Activated CD4-positive, alpha-beta memory T cell treated with anti-CD3 and anti-CD28 coated beads for 36 hours (primary cell): Measurements from ENCODE around the gene RSAD1. TPM values are rescaled to one million over a fixed set of nuclear protein-coding genes. Genes with fewer than 3 reads are reported as not detected.

Source experiments
- CTCF ChIA-PET: fragments of 350-600 bp; sonication (Branson Sonifier 250); formaldehyde crosslinking; loops from one replicate; lab custom pipeline; 2021; ENCODE audit warnings: antibody characterized with exemption, inconsistent platforms; lab: Charles Lee
- POLR2A ChIA-PET: fragments of 350-600 bp; sonication (Branson Sonifier 250); formaldehyde crosslinking; loops from one replicate; lab custom pipeline; 2021; ENCODE audit warnings: antibody characterized with exemption; lab: Charles Lee
- DNase-seq: peaks from one replicate; pipeline ENCODE4 v3.0.0-alpha.2; 2020
- H3K27ac Mint-ChIP-seq: one replicate; pipeline ENCODE4 v1.8.0; 2021; ENCODE audit warnings: mixed read lengths
- H3K27me3 Mint-ChIP-seq: one replicate; pipeline ENCODE4 v1.8.0; 2021; ENCODE audit warnings: mixed read lengths
- H3K36me3 Mint-ChIP-seq: one replicate; pipeline ENCODE4 v1.8.0; 2021; ENCODE audit warnings: mixed read lengths
- H3K4me1 Mint-ChIP-seq: one replicate; pipeline ENCODE4 v1.8.0; 2021; ENCODE audit warnings: low read depth, mixed read lengths
- H3K4me3 Mint-ChIP-seq: one replicate; pipeline ENCODE4 v1.8.0; 2021; ENCODE audit warnings: mild to moderate bottlenecking, mixed read lengths
- H3K9me3 Mint-ChIP-seq: one replicate; pipeline ENCODE4 v1.8.0; 2021; ENCODE audit warnings: mixed read lengths
- intact Hi-C: fragments of 100-400 bp; cut with micrococcal nuclease; formaldehyde crosslinking; loops from one replicate; pipeline ENCODE4 v1.15.1; 2023
- total RNA-seq, 2 experiments: library from RNA; stranded (reverse); gene quantifications; one replicate each; pipeline ENCODE4 v1.2.3, GENCODE V29; 2021

Gene RSAD1
- total RNA-seq, 2 experiments from 2014 or later: 31.9 to 37.2 TPM

DNA sequence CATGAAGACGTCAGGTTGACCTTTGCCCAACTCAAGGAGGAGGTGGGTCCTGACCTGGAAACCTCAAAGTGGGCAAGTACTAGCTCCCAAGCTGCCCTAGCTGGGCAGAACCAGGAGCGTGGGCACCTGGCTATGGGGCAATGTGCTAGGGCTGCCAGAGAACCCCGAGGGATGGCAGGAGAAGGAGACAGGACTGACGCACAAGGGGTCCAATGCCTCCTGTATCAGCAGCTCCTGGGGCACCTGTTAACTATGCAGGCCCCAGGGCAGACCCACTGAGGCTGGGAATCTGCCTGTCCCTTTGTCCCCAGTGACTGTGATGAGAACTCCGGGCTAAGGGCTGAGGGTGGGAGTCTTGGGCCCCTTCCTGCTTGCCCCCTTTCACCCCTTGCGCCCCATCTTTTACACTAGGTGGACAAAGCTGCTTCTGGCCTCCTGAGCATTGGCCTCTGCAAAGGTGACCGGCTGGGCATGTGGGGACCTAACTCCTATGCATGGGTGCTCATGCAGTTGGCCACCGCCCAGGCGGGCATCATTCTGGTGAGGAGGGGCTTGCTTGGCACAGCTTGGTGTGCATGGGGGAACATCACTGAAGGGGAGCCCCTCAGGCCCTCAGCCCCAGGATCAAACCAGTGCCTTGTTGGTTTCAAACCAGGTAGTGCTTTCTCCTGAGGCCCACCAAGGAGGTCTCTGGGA lies 17.7 kb upstream of the RSAD1 start:
- H3K9me3 Mint-ChIP-seq: no peaks in the 10 kb centered on the region
- no peak for DNase-seq
- ChIA-PET POLR2A (no interaction called here), CTCF (interaction anchor here (0.7 kb wide), 1 partner anchor 64 kb away, joined by 3 read pairs; the partner anchor contains the start of gene LRRC59)
- no peak overlapping the region for H3K27ac Mint-ChIP-seq
- H3K27me3 Mint-ChIP-seq: no peaks in the 10 kb centered on the region
- H3K4me3 Mint-ChIP-seq: no peak overlapping the region
- no peaks in the 10 kb centered on the region for H3K4me1 Mint-ChIP-seq
- intact Hi-C loops: no loop called here
- no peaks in the 10 kb centered on the region for H3K36me3 Mint-ChIP-seq

DNA sequence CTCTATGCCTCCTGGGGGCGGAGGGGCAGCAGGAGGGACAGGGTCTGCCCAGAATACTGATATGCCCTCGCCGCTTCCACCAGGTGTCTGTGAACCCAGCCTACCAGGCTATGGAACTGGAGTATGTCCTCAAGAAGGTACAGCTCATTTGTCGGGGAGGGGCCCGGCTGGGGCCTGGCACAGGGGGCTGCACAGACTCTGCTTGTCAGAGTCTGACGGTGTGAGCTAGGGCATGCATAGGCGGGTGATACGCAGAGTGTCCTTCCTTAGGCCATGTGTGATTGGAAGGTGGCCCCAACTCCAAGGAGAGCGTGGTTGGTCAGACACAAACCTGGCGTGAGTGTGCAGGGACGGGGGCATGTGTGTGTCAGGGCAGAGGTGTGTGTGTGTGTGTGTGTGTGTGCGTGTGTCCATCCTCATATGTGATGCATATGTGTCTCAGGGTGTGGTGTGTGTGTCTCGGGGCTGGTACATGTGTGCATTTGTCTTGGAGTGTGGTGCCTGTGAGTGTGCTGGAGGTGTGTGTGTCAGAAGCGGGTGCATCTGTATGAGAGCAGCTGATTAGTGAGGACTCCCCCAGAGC lies 17.0 kb upstream of the RSAD1 start:
- no peaks in the 10 kb centered on the region for H3K4me1 Mint-ChIP-seq
- no peaks in the 10 kb centered on the region for H3K9me3 Mint-ChIP-seq
- H3K27ac Mint-ChIP-seq: no peak overlapping the region
- H3K27me3 Mint-ChIP-seq: no peaks in the 10 kb centered on the region
- ChIA-PET CTCF (interaction anchor here (0.8 kb wide), 1 partner anchor 1094 kb away, joined by 3 read pairs; no protein-coding TSS in a partner anchor), POLR2A (no interaction called here)
- H3K36me3 Mint-ChIP-seq: no peaks in the 10 kb centered on the region
- DNase-seq: no peak
- intact Hi-C loops: no loop called here
- no peak overlapping the region for H3K4me3 Mint-ChIP-seq

DNA sequence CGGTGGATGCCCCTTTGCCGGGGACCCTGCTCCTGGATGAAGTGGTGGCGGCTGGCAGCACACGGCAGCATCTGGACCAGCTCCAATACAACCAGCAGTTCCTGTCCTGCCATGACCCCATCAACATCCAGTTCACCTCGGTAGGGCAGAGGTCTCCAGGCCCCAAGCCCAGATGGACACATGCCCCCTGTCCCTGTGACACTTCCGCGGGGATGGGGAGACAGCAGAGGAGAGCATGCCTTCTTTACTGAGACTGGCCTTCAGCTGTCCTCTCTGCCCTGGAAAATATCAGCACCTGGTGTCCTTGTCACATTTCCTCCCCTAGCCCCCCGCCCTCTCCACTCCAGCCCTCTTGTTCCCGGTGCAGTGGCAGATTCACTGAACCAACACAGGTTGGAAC lies 16.2 kb upstream of the RSAD1 start:
- no peak for DNase-seq
- POLR2A ChIA-PET: no interaction called here
- Mint-ChIP-seq H3K36me3 (no peaks in the 10 kb centered on the region), H3K9me3 (no peaks in the 10 kb centered on the region), H3K27me3 (peaks cover 1% of the 10 kb centered on the region), H3K4me3 (no peak overlapping the region), H3K4me1 (no peaks in the 10 kb centered on the region), H3K27ac (no peak overlapping the region)
- CTCF ChIA-PET: interaction anchor here (0.8 kb wide), 1 partner anchor 1095 kb away, joined by 3 read pairs; no protein-coding TSS in a partner anchor
- intact Hi-C loops: no loop called here

DNA sequence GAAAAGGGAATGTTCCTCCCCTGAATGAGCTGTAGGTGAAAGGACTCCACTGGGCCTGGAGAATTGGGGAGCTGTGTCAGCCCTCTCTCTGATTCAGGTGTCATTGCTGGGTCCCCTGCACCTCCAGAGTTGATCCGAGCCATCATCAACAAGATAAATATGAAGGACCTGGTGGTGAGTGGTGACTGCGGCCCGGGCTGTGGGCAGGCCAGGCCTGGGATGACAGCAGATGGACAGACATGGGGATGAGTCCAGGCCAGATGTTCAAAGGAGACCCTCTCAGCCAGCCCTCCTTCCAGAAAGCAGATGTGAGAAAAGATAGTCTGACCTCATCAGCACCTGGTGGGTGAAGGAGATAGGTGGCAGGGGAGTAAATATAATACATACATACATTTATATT lies 14.5 kb upstream of the RSAD1 start:
- peaks cover 5% of the 10 kb centered on the region for H3K4me1 Mint-ChIP-seq
- no peaks in the 10 kb centered on the region for H3K9me3 Mint-ChIP-seq
- H3K36me3 Mint-ChIP-seq: no peaks in the 10 kb centered on the region
- CTCF ChIA-PET: no interaction called here
- H3K4me3 Mint-ChIP-seq: no peak overlapping the region
- intact Hi-C loops: no loop called here
- peaks cover 12% of the 10 kb centered on the region for H3K27me3 Mint-ChIP-seq
- POLR2A ChIA-PET: no interaction called here
- H3K27ac Mint-ChIP-seq: no peak overlapping the region
- no peak for DNase-seq

DNA sequence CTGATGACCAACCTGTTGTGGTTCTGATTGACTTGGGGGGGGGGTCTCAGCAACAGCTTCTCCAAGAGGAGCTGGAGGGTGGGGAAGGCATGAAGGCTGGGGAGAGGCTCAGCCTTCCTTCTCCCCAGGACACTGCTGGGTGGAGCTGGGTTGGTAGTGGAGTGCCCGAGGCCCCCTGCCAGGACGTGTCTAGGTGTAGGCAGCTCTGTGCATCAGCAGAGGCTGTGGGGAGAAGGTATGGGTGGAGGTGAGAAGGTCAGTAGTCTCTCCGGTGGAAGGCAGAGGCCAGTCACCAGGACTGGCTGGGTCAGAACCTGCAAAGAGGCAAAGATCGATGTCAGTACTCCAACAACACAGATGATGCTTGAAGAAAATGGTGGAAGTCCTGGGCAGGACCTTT lies 13.9 kb upstream of the RSAD1 start:
- peaks cover 15% of the 10 kb centered on the region for H3K27me3 Mint-ChIP-seq
- peaks cover 8% of the 10 kb centered on the region for H3K4me1 Mint-ChIP-seq
- no peak for DNase-seq
- ChIA-PET CTCF (no interaction called here), POLR2A (no interaction called here)
- H3K27ac Mint-ChIP-seq: no peak overlapping the region
- no peaks in the 10 kb centered on the region for H3K36me3 Mint-ChIP-seq
- no peaks in the 10 kb centered on the region for H3K9me3 Mint-ChIP-seq
- intact Hi-C loops: no loop called here
- no peak overlapping the region for H3K4me3 Mint-ChIP-seq

DNA sequence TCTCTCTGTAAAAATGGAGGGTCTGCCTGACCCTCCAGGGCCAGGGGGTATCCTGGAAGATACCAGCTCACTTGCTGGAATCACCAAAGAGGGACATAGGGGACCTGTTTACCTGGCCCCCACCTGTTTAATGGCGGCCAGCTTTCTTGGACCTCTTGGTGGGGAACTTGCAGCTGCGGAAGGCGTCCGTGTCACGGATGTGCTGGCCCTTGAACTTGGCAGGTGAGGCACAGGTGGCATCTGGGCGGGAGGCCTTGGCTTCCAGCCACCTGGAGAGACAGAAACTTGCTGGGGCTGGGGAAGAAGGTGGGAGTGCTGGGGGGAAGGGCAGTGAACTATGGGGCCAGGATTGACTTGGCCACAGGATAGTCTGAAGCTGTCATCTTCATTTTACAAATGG lies 13.5 kb upstream of the RSAD1 start:
- no peaks in the 10 kb centered on the region for H3K9me3 Mint-ChIP-seq
- H3K27me3 Mint-ChIP-seq: peaks cover 15% of the 10 kb centered on the region
- DNase-seq: no peak
- H3K36me3 Mint-ChIP-seq: no peaks in the 10 kb centered on the region
- CTCF ChIA-PET: interaction anchor here (0.6 kb wide), 1 partner anchor 169 kb away, joined by 3 read pairs; no protein-coding TSS in a partner anchor
- intact Hi-C loops: no loop called here
- peaks cover 8% of the 10 kb centered on the region for H3K4me1 Mint-ChIP-seq
- H3K27ac Mint-ChIP-seq: no peak overlapping the region
- H3K4me3 Mint-ChIP-seq: no peak overlapping the region
- POLR2A ChIA-PET: no interaction called here

DNA sequence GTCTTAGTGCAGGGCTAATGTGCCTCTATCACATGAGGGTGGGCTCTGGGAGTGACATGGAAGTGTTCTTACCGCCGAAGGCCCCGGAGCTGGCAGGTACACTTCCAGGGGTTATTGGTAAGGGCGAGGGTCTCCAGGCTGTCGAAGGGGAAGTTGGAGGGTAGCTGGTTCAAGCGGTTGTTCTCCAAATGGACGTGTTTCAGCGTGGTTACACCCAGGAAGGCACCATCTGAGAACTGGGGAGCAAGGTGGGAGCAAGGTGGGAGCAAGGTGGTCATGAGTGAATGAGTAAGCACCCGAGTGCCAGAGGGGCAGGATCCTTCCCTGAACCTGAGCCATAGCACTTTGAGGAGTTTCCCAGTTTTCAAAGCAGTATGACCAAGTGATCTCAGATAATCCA lies 13.0 kb upstream of the RSAD1 start:
- Mint-ChIP-seq H3K4me1 (peaks cover 8% of the 10 kb centered on the region), H3K4me3 (no peak overlapping the region), H3K36me3 (no peaks in the 10 kb centered on the region), H3K27ac (no peak overlapping the region), H3K27me3 (peaks cover 17% of the 10 kb centered on the region), H3K9me3 (no peaks in the 10 kb centered on the region)
- DNase-seq: no peak
- intact Hi-C loops: no loop called here
- ChIA-PET POLR2A (no interaction called here), CTCF (interaction anchor here (0.6 kb wide), 1 partner anchor 169 kb away, joined by 3 read pairs; no protein-coding TSS in a partner anchor)

DNA sequence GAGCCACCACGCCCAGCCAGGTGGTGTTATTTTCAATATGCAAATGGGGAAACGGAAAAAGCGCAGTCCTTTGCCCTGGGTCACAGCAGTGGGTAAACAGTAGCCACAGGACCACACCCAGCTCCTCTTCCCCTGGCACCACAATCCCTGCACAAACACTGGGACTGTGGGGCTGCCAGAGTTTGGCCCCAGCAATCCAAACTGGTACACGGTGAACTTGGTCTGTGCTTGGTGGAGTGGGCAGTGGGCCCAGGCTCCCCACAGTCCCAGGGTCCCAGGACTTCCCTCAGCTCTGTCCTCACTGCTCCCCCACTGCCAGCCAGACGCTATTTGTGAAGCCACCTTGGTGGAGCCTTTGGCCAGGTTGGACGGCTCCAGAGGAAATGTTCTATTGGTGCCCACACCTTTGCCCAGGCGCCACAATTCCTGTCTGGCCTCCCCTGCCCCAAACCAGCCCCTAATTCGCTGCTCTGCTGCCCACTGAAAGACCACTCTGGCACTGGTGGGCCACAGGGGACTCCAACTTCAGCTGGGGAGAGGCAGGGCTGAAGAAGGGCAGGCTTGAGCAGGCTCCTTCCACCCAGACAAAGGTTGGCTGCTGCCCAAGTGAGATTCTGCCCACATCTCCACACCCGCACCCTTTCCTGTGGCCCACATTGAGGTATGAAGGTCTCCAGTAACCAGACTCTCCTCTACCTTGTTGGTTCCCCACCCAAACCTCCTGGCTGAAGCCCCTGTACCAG lies 12.1 kb upstream of the RSAD1 start:
- no peak overlapping the region for H3K27ac Mint-ChIP-seq
- CTCF ChIA-PET: no interaction called here
- no peak for DNase-seq
- no peaks in the 10 kb centered on the region for H3K9me3 Mint-ChIP-seq
- H3K27me3 Mint-ChIP-seq: peaks cover 17% of the 10 kb centered on the region
- POLR2A ChIA-PET: no interaction called here
- no peaks in the 10 kb centered on the region for H3K36me3 Mint-ChIP-seq
- intact Hi-C loops: no loop called here
- no peak overlapping the region for H3K4me3 Mint-ChIP-seq
- H3K4me1 Mint-ChIP-seq: peaks cover 8% of the 10 kb centered on the region

DNA sequence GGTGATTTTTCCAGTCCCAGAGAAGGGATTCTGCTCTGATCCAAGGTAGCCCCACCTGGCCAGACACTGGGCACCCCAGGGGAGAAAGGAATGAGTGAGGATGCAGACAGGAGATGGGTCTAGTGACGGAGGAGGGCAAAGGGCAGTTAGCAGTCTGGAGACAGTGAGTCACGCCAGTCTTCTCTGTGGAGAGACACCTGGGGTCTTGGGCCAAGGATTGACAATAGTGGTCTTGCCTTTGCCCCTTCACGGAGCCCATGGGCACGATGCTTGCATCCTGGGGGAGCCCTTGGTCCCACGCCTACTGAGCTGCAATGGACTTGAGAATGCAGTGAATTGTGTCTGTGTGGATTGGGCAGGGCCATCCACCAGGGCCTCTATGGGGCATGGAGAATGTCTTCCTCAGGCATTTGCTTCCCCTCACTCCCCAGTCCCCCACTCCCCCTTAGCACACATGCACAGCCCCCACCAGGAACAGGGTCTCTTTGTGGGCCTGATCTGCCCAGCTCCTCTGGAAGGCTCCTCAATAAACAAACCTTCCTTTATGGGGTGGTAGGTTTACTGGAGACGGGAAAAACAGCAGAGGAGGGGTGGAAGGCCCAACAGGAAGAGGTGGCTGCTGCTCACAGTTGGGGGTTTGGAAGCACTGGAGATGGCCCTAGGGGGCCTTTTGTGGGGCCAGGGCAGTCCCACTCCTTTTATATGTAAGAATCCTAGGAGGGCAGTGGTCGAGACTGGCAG lies 11.4 kb upstream of the RSAD1 start:
- H3K4me3 Mint-ChIP-seq: no peak overlapping the region
- no peak for DNase-seq
- POLR2A ChIA-PET: no interaction called here
- intact Hi-C loops: no loop called here
- peaks cover 8% of the 10 kb centered on the region for H3K4me1 Mint-ChIP-seq
- H3K27me3 Mint-ChIP-seq: peaks cover 17% of the 10 kb centered on the region
- H3K9me3 Mint-ChIP-seq: no peaks in the 10 kb centered on the region
- H3K27ac Mint-ChIP-seq: no peak overlapping the region
- H3K36me3 Mint-ChIP-seq: no peaks in the 10 kb centered on the region
- CTCF ChIA-PET: interaction anchor here (0.7 to 2.5 kb wide), 2 partner anchors 12 to 105 kb away, joined by 3 to 14 read pairs; partner anchors contain the start of gene RSAD1

DNA sequence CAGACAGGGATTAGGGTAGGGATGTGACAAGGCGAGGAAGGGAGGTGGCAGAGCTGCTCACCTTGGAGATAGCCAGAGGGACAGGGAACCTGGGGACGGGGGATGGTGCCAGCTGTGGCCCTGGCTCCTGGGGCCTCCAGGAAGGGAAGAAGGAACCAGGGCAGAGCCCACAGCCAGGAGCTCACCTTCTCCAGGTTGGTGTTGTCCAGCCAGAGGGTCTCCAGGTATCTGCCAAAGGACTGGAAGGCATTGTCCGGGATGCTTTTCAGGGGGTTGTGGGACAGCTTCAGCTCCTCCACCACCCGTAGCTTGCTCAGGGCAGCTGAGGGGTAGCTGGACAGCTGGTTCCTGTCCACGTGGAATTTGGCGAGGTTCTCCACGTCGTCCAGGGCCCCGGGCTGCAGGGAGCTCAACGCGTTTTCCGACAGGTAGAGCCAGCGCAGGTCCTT lies 10.8 kb upstream of the RSAD1 start:
- intact Hi-C loops: no loop called here
- H3K4me3 Mint-ChIP-seq: no peak overlapping the region
- no peak for DNase-seq

DNA sequence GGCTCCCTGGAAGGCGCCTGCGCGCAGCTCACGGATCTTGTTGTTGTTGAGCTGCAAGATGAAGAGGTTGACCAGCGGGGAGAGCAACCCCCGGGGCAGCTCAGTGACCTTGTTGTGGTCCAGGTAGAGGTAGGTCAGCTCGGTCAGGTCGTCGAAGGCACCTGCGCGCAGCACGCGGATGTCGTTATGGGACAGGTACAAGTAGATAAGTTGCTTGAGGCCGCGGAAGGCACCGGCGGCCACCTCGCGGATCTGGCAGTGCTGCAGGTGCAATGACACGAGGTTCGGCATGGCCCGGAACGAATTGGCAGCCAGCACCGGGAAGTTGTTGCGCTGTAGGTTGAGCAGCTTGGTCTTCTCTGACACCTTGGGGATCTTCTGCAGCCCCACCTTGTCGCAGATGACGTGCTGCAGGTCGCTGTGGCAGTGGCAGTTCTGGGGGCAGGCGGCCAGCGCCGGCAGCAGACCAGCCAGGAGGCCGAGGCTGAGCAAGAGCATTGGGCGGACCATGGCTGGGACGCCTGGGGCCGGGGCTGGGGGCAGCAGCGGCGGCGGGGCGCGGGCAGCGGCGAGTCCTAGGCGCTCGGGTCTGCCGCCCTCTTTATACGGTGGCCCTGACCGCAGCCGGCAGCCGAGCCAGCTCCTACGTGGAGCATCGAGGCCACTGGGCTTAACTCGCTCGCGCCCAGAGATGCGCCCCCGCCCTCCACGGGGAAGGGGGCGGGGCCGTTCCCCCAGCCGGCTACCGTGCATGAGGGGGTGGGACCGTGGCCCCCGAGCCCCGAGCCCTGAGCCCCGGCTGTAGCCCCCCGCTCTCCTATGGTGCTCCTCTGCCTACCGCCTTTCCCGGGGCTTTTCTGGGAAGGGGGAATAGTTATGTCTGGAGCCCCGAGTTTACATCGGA lies 10.1 kb upstream of the RSAD1 start, which contains the start of gene CHAD:
CHAD (minus strand) TSS at position 577 of the 904 bp plus-strand sequence; CDS start at position 510, 67 bp downstream.
- peaks cover 8% of the 10 kb centered on the region for H3K4me1 Mint-ChIP-seq
- POLR2A ChIA-PET: no interaction called here
- H3K36me3 Mint-ChIP-seq: no peaks in the 10 kb centered on the region
- intact Hi-C loops: no loop called here
- H3K9me3 Mint-ChIP-seq: no peaks in the 10 kb centered on the region
- DNase-seq: no peak
- H3K27ac Mint-ChIP-seq: no peak within 1 kb of the TSS
- CTCF ChIA-PET: interaction anchor here (2.5 kb wide), 1 partner anchor 10 kb away, joined by 14 read pairs; the partner anchor contains the start of gene RSAD1
- H3K27me3 Mint-ChIP-seq: peaks cover 17% of the 10 kb centered on the region
- no peak within 1 kb of the TSS for H3K4me3 Mint-ChIP-seq

More for the DNA sequence above, 10.8 kb upstream of the RSAD1 start:
- peaks cover 17% of the 10 kb centered on the region for H3K27me3 Mint-ChIP-seq
- ChIA-PET POLR2A (no interaction called here), CTCF (interaction anchor here (0.7 to 2.5 kb wide), 2 partner anchors 11 to 106 kb away, joined by 3 to 14 read pairs; partner anchors contain the start of gene RSAD1)
- peaks cover 8% of the 10 kb centered on the region for H3K4me1 Mint-ChIP-seq
- no peak overlapping the region for H3K27ac Mint-ChIP-seq
- no peaks in the 10 kb centered on the region for H3K9me3 Mint-ChIP-seq
- no peaks in the 10 kb centered on the region for H3K36me3 Mint-ChIP-seq
